ENCODE data around the gene JARID2.

The JARID2 gene

DNA sequence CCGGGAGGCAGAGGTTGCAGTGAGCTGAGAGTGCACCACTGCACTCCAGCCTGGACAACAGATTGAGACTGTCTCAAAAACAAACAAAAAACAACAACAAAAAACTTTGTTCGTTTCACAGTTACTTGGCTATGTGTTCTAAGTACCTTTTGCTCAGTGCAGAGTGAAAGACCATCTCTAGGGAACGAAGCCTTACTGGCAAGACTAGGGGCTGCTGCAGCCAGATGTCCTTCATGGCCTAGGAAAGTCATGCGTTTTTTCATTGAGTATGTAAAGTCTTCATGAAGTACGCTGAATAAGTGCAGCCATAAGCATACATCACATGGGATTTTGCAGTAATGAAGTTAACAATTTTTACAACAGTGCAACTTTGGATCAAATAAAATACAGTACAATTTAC lies 111.1 kb downstream of the JARID2 start:
- DNase-seq (ENCODE audit: low spot score), result no peak

DNA sequence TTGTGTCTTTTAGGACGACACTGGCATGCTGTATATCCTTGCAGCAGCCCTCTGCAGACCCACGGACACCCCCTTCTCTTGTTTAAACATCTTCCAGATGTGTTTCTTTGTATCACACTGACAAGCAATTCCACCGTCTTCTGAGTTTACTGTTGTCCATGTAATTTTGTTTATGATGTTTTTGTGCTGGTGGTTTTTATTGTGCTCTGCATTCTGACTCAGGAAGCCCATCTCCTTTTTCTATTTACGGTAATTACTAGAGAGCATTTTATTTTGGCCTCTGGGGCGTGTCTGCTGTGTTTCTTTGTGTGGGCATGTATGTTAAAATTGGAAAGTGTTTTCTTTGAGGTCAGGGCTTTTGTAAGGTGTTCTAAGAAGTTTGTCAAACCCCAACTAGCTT lies 111.9 kb downstream of the JARID2 start:
- no peak for DNase-seq (ENCODE audit: low spot score)

DNA sequence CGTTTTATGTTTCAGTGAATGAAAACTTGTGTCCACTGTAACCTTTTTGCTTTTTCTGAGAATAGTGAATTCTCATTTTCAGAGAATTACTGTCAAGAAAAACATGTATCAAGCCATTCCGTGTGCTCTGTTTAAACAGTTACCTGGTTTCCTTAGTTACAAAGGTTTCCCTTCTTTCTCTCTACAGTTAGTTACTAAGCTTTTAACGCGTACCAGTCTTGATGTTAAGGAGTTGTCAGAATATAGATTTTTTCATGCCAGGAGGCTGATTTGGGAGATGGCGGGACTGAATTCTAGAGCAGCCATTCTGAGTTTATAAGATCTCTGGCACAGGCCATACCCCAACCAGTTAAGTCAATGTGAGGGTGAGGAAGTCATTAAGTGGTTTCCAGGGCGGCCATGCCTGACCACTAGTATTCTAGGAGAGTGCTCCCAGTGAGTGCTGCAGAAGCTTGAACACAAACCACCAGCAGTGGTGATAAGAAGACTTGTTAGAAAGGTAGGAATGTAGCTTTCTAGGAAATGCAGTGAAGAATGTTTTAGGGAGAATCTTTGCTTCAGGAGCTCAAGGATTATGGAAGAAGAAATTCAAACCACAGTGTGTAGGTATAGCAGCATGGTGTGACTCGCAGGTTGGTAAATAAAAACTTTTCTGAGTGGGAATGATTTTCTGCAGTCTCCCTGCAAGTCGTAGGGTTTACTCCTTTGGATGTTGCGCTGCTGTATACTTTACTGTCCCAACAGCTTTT lies 112.9 kb downstream of the JARID2 start:
- no peak for DNase-seq (ENCODE audit: low spot score)

DNA sequence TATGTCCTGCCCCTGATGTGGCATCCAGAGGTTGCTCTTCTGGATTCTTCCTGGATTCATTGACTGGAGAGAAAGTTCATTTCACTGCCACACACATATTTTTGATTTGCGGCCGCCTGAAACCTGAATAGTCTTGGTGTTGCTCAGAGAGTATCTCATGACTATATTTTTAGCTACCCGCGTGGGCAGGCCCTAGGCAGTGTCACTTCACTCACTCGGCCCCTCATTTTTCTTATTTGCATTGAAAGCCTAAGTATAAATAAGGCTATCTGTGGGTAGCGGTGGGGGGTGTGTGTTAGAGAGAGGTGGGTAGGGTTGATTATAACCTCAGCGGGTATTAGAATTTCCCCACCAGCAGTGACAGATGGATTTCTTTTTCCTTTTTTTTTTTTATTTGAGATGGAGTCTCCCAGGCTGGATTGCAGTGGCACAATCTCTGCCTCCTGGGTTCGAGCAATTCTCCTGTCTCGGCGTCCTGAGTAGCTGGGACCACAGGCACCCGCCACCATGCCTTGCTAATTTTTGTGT lies 113.5 kb downstream of the JARID2 start:
- DNase-seq (ENCODE audit: low spot score), result no peak

DNA sequence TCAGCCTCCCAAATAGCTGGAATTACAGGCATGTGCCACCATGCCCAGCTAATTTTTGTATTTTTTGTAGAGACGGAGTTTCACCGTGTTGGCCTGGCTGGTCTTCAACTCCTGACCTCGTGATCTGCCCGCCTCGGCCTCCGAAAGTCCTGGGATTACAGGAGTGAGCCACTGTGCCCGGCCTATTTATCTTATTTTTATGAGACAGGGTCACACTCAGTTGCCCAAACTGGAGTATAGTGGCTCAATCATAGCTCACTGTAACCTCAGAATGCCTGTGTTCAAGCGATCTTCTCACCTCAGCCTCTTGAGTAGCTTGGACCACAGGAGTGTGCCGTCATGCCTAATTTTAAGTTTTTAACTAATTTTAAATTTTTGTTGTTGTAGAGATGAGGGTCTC lies 114.4 kb downstream of the JARID2 start:
- no peak for DNase-seq (ENCODE audit: low spot score)

DNA sequence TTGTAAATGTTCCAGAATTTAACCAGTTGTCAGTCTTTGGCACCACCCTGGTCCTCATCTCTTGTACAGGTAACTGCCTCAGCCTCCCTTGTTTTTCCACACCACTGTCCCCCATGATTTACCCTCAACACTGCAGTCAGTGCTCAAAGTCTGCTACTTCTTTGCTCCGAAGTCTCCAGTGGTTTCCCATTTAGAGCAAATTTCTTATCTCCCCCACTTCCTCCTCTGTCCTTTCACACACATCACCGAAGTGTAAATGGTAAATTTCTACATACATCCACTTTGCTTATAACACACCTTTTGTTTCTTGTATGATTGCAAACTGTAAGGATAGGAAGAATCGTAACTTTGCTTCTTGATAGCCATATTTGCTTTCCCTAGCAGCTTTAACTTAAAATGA lies 115.3 kb downstream of the JARID2 start:
- DNase-seq (ENCODE audit: low spot score), result no peak

DNA sequence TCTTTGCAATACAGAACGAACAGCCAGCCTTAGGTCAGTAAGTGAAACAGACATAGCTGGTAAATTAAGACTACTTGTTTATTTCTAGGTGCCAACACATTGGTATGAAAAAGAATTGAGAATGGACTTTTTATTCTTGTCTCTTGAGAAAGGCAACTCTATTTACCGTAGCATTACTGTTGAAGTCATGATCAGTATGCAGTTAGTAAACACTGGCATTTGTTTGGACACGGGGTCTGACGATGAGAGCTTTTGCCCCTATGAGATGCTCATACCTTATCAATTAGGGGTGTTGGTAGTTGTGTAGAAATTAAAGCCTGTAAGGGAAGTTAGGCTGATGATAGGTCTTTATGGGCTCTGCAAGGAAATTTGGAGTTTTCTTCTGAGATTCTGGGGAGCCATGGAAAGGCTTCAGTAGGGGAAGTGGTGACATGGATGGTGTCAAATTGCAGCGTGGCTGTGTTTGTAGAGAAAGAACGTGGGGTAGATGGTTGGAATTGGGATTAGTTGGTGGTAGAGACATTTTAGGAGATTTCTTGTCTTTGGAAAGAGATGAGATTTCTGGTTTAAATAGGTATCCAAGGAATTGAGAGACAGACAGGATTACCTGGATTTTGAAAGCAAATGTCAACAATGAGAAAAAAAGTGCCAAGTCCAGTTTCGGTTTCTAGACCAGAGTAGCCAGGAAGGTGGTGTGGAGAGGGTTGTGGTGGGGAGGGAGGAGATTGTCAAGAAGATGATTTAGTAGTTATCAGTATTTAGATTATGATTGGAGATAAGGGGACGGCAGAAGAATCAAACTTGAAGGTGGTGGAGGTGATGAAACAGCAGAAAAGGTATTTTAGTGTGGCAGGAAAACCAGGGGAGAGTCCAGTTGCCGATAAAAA lies 116.6 kb downstream of the JARID2 start:
- no peak for DNase-seq (ENCODE audit: low spot score)

DNA sequence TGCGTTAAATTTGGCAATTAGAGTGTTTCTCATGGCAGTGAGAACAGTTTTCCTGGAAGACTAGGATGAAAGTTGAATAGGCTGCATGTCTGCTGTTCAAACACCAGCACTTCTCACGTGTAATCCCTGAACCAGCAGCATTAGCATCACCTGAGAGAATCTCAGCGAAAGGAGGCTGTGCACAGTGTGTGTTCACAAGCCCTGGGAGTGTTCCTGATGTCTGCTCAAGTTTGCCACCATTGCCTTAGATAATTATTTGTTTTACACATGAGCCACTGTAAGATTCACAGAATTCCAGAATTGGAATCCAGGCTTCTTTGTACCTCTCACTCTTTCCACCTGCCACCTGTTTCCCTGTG lies 117.3 kb downstream of the JARID2 start:
- no peak for DNase-seq (ENCODE audit: low spot score)

DNA sequence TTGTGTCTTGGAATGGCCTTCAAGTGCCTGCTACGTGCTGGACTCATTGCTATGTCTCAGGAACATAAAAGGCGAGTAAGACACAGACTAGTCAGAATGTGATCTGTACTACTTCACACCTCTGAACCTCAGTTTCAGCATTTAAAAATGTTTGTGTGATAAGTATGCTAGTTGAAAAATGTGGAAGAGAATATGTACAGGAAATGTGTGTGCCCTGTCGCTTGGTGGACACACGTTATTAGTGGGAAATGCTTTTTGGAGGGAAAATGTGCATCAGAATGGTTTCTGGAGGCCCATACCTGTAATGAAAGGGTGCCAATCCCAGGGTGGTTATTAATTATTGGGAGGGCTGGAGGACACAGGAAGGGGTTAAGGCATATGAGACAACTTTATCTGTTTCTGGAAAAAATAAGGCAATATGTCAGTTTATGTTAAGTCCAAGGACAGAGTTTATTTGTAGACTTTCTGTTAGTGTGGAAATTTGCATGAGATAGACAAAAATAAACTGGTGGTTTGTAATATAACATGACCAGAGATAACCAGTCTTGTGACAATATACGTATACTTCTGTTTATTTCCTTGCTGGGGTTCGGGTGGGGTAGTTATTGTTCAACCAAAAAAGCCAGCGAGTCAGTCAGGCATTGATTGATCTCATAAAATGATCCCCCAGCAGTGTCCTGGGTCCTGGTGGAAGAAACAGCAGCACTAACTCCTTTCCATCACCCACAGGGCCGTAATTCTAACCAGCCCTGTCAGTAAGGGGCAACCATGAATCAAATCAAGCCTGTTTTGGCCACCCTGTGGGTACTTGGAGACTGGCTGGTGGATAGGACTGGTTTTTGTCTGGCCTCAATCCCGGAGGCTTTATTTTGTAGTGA lies 117.9 kb downstream of the JARID2 start:
- no peak for DNase-seq (ENCODE audit: low spot score)

DNA sequence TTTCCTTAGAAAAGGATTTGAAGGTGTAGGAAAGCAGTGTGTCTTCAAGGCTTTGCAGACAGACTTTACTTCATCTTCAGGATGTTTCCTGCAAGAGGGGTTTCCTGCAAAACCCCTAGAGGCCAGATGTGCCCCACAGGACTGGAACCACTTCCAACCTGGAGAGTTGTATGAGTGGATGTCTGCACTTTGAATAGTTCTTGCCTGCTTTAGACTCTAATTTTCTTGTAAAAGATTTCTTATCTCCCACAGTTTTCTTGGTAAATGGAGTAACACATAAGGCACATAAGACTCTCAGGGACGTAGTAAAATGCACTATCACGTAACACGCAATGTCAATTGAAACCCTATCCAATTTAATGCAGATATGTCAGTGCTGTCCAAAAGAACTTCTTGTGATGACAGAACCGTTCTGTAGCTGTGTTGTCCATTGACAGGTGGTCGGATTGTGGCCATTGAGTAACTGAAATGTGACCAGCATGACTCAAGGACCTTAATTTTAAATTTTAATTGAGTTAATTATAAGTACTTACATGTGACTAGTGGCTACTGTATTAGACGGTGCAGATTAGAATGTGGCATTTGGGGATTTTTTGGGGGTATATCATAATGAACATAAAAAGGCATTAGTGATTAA lies 118.7 kb downstream of the JARID2 start:
- no peak for DNase-seq (ENCODE audit: low spot score)

DNA sequence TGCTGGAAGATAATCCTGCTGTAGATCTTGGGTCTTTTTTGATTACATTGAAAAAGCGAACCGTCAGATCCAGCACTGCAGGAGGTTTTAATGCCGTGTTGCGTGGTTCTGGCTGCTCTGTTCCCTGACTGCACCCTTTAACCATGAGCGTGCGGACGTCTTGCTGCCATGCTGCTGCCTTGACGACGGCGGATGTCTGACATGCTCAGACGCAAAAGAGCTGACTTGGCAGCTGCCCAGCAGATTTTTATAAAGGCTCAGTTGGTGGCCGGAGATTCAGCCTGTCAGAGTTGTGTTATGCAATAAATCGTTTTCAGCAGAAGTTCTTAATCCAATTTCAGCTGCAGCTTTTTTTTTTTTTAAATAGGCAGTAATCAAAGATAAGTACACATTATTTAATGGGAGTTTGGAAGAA lies 119.4 kb downstream of the JARID2 start:
- DNase-seq (ENCODE audit: low spot score), result peak; percentile 80

DNA sequence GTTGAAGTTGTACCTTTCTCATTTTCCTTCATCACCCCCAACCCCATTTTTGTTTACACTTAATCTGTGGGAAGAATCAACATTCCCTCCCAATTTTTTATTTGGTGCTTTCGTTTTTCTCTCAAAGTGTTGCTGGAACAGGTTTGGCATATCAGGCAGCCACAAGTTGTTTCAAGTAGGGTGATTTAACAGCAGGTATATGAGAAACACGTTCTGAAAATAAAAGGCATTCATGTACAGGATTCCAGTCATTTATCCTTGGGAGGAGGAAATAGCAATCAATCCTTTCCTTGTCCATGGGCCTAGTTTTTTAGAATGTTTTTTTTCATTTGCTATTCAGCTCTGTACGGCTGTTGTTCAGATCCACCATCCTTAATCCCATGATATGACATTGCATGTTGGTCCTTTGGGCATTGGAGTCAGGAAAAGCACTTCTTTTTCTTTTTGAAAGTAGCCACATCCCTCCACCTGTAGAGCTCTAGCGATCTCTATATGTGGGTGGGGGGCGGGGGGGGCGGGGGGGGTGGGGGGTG lies 120.2 kb downstream of the JARID2 start:
- no peak for DNase-seq (ENCODE audit: low spot score)

DNA sequence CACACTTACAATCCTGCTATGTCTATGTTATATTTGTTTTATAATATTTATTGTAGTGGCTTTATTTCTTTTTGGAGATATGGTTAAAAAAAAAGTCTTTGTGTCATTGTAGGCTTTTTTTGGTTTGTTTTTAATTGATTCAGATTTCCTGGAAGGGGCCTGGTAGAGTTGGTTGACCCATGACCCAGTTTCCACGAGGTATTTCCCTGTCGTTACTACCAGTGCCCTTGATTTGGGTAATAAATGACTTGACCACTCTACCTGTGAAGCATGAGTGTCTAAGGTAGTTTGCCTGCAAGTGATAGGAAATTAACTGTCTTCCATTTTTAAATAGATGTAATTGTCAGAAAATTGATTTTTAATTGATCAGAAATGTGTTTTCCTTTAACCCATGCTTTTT lies 121.0 kb downstream of the JARID2 start:
- DNase-seq (ENCODE audit: low spot score), result no peak

DNA sequence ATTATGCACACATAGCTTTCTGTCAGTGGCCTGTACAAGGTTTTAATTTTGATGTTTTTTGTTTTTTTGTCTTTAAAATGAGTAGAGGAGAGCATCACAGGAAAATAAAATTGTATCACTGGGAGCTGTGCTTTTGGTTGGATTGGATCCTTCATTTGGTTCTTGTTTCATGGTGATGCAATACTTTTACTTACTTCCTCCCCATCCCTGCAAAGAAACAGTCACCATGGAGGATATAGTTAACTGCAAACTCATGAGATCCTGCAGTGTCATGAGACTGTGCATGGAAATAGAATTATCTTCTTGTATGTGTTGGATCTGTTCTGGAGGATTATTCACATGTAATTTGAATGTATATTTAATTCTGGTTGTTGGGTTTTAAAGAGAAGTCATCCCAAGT lies 122.3 kb downstream of the JARID2 start:
- DNase-seq (ENCODE audit: low spot score), result peak; percentile 37

DNA sequence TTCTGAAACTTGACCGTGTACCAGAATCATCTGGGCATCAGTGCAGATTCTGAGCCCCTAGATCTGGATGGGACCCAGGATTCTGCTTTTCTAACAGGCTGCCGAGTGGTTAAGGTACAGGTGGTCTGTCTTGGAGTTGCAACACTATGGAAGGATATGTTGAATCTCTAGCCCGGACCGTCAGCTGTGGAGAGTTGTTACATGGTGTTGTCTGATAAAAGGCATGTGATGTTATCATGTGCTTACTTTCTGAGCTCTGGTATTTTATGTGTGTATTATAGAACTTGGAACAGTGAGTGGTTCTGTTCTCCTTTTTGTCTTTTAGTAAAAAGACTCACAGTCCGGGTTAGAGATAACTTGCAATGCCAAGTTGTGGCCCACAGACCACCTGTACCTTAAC lies 123.0 kb downstream of the JARID2 start:
- no peak for DNase-seq (ENCODE audit: low spot score)

DNA sequence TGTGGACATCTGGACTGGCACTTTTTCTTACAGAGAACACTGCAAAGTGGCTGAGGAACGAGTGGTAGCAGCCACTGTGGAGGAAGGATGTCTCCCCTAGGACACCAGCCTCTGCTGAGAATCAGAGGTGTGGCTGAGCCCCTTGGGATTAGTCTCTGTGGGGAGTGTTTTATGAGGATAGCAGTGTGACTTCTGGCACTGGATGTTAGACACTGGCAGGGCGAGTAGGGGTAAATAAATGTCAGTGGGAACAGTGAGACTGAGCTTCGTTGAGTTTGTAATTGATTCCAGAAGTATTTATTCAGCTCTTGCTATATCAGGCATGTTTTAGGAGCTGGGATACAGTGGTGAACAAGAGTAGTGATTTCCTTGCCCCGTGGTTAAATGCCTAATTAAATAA lies 124.0 kb downstream of the JARID2 start:
- no peak for DNase-seq (ENCODE audit: low spot score)

DNA sequence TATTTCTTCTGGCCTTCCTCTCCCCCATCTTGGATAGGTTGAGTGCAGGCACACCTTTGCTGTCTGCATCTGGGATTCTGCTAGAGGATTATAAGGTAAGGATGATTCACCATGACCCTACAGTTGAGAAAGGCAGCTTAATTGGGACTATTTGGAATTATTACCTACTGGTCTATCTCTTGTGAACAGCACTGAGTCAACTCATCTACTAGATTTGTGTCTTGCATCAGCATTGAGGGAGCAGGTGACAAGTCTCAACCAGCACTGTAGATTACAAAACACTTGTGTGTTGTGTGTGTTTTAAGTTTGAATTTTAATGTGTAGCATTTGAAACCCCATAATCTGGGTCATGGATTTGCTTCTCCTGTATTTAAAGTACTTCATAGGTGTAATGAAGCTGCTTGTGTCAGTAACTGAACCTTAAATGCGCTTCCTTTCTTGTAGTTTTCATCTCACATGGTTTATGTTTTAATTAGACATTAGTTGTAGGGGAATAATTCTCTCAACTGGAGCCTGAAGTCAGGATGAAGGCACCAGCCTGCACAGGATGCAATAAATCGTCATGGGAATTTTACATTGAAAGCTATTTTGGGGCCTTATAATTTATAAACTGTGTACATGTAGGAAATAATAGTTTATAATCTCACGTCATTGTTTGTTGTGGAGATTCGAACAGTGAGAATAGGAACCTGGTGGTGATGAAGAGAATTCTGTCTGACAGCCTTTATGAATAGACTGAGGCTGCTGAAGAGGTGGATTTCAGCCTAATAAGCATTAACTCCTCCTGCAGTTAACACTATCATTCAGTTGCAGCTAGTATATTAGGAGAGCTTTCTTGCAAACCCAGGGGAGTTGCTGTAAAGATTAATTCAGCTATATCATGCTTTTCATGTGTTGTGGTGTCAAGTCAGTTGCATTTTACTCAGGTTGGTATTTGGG lies 125.1 kb downstream of the JARID2 start:
- no peak for DNase-seq (ENCODE audit: low spot score)

DNA sequence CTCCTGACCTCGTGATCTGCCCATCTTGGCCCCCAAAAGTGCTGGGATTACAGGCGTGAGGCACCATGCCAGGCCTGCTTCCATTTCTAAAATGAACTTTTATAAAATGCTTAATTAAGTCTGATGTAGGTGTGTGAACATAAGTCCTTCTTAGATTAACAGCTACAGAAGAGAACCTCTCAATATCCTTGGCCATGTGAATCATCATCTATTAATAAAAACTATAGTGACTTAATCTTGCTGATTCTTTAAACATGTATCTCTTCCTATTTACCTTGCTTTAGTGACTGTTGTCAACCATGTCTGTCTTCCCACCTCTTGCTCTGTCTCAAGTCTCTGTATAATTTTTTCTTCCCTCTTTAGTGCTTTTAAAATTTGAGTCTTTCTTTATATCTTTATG lies 127.1 kb downstream of the JARID2 start:
- DNase-seq (ENCODE audit: low spot score), result no peak

DNA sequence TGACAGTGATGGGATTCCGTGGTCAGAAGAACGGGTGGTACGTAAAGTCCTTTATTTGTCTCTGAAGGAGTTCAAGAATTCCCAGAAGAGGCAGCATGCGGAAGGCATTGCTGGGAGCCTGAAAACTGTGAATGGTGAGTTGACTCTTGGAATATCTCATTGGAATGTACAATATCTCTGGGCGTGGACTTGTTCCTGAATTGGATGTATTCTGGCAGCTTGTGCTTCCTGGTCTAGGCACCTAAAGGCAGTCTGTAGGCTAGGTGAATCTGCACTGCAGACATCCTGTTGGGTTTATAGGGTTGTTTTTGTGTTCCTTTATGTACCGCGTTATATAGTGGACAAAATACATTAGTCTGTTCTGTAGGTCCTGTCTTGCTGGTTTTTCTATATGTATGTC lies 128.2 kb downstream of the JARID2 start:
- no peak for DNase-seq (ENCODE audit: low spot score)

DNA sequence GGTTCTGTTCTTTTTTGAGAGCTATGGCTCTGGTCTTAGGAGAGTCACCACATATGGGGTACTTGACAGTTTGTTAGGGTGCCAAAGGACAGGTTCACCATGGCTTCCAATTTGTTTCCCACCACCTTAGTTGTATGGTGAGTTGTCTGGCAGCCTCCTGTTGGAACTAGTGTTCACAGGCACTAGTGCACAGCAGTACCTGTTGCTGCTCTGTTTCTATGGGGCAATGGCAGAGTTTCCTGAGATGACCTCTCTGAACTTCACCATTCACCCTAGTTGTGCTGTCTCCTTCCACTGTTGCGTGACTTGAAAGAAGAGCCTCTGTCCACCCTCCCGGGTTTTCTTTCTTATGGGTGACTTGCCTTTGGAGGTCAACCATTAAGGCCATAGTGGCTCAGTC lies 129.1 kb downstream of the JARID2 start:
- no peak for DNase-seq (ENCODE audit: low spot score)
